ENCODE results near the gene CSNK1D.

The CSNK1D gene

DNA sequence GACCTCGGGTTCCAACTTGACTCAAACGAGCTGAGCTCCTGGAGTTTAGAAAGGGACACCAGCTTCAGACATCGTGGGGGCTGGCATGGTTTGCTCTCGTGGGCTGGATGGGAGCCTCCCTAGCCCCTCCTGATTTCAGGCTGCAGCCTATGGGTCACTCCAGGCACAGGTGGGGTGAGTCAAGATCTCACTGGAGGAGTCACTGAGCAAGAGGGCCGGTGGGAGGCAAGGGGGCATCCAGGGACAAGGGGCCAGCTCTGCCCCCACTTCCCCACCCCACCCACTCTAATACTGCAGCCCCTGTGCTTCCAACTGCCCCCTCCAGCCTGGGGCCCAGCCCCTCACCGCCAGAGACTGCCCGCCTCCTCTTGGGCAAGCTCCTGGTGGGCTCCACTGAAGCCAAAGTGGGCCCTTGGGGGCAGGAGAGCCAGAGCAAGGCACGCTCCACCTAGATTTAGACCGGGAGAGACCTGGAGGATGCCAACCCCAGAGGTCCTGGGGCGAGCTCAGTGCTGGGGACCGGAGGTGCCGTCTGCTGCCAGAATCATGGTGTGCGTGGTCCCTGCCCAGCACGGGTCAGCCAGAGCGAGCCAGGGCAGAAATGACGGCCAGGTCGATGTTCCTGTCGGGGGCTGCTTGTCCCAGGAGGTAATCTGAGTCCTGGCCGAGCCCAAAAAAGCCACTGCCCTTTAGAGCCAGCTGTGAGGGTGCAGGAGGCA lies 38.3 kb downstream of the CSNK1D start:
- TF ChIP-seq TAF1 (IDR thresholded peaks at IDR 0.05; ENCODE audit: borderline replicate concordance, insufficient read depth, low read length) (no peak), FOXP2 (optimal IDR thresholded peaks at IDR 0.05; ENCODE audit: borderline replicate concordance, extremely low read depth, extremely low read length, insufficient read depth) (no peak), SIN3A (IDR thresholded peaks at IDR 0.05; ENCODE audit: borderline replicate concordance, insufficient read depth, low read length) (no peak), POLR2AphosphoS5 (IDR thresholded peaks at IDR 0.05; ENCODE audit: low read depth, low read length) (no peak)
- TF ChIP-seq, protein P1, sequence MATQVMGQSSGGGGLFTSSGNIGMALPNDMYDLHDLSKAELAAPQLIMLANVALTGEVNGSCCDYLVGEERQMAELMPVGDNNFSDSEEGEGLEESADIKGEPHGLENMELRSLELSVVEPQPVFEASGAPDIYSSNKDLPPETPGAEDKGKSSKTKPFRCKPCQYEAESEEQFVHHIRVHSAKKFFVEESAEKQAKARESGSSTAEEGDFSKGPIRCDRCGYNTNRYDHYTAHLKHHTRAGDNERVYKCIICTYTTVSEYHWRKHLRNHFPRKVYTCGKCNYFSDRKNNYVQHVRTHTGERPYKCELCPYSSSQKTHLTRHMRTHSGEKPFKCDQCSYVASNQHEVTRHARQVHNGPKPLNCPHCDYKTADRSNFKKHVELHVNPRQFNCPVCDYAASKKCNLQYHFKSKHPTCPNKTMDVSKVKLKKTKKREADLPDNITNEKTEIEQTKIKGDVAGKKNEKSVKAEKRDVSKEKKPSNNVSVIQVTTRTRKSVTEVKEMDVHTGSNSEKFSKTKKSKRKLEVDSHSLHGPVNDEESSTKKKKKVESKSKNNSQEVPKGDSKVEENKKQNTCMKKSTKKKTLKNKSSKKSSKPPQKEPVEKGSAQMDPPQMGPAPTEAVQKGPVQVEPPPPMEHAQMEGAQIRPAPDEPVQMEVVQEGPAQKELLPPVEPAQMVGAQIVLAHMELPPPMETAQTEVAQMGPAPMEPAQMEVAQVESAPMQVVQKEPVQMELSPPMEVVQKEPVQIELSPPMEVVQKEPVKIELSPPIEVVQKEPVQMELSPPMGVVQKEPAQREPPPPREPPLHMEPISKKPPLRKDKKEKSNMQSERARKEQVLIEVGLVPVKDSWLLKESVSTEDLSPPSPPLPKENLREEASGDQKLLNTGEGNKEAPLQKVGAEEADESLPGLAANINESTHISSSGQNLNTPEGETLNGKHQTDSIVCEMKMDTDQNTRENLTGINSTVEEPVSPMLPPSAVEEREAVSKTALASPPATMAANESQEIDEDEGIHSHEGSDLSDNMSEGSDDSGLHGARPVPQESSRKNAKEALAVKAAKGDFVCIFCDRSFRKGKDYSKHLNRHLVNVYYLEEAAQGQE (IDR thresholded peaks at IDR 0.05; ENCODE audit: insufficient read depth in 1 of 2, low read depth in 2 of 2, low read length in 2 of 2), result no peak

DNA sequence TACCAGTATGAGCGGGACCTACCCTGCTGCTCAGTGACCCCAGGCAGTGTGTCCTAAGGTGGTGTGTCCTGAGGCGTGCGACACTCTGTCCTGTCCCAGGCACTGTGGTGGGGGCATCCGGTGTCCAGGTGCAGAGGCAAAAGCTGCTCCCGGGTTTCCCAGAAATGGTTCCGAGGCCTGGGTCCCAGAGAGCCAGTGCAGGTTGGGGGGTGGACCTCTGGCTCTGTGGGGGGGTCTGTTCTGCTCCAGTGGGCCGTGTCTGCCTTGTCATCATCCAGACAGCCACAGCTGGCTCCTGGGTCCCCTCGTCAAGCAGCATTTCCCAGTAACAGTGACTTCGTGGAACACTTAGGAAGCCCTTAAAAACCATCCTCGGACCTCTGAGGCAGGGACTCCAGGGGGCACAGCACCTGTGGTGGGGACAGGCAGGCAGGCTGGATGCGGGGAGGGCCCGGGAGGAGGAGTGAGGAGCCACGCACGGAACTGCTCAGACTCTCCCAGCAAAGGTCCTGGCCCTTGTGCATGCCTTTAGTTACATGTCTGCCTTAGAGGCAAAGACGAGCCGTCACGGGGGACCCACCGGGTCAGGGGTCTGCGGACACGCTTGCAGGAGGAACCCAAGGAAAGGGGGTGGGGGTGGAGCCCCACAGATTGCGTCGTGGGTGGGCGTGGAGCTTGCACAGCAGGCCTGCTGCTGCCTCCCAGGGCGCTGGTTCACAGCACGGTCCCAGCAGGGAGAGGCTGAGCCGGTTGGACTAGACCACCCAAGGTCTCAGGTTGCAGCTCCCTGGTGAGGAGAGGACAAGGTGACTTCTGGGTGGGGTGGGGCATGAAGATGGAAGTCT lies 39.1 kb downstream of the CSNK1D start:
- TF ChIP-seq POLR2AphosphoS5 (IDR thresholded peaks at IDR 0.05; ENCODE audit: low read depth, low read length) (no peak), SIN3A (IDR thresholded peaks at IDR 0.05; ENCODE audit: borderline replicate concordance, insufficient read depth, low read length) (no peak), FOXP2 (optimal IDR thresholded peaks at IDR 0.05; ENCODE audit: borderline replicate concordance, extremely low read depth, extremely low read length, insufficient read depth) (no peak), TAF1 (IDR thresholded peaks at IDR 0.05; ENCODE audit: borderline replicate concordance, insufficient read depth, low read length) (no peak)
- TF ChIP-seq, protein P1 (IDR thresholded peaks at IDR 0.05; ENCODE audit: insufficient read depth in 1 of 2, low read depth in 2 of 2, low read length in 2 of 2), result no peak

DNA sequence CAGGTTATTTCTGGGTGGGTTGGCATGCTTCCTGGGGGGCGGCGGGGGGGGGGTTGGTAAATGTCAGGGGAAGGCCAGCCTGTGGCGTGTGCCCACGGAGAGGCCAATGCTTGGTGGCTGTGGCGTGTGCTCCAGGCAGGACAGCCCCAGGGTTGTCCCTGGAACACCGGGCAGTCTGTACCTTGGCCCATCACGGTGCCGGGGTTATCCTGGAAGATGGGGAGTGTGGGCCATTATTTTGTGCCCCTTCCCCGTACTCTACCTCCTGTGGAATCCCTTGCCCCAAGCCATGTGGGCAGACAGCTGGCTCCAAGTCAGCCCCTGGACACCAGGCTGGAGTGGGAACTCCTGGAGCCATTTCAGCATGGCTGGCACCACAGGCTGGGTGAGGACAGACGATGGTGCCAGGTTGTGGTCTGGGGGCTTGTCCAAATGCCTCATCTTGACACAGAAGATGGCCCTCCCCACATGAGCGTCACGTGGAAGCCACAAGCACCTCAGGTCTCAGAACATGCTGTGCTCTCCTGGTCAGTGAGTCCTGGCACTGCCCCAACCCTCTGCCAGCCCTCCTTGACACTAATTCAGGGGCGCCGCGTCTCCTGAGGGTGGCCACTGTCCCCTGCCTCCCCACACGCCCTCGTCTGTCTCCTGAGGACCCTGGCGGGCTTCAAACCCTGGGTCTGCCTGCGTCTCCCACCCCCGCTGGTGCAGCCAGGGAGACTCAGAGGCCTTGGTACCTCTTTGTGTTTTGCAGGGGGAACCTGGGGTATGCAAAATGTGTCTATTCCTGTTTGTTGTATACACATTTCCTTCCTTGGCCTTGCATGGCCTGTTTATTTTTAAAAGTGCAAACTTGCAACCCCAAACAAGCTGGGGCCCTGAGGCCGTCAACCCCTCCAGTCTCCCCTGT lies 40.4 kb downstream of the CSNK1D start:
- TF ChIP-seq POLR2AphosphoS5 (IDR thresholded peaks at IDR 0.05; ENCODE audit: low read depth, low read length) (no peak), TAF1 (IDR thresholded peaks at IDR 0.05; ENCODE audit: borderline replicate concordance, insufficient read depth, low read length) (no peak), FOXP2 (optimal IDR thresholded peaks at IDR 0.05; ENCODE audit: borderline replicate concordance, extremely low read depth, extremely low read length, insufficient read depth) (no peak), SIN3A (IDR thresholded peaks at IDR 0.05; ENCODE audit: borderline replicate concordance, insufficient read depth, low read length) (no peak)
- TF ChIP-seq, protein P1 (IDR thresholded peaks at IDR 0.05; ENCODE audit: insufficient read depth in 1 of 2, low read depth in 2 of 2, low read length in 2 of 2), result no peak

DNA sequence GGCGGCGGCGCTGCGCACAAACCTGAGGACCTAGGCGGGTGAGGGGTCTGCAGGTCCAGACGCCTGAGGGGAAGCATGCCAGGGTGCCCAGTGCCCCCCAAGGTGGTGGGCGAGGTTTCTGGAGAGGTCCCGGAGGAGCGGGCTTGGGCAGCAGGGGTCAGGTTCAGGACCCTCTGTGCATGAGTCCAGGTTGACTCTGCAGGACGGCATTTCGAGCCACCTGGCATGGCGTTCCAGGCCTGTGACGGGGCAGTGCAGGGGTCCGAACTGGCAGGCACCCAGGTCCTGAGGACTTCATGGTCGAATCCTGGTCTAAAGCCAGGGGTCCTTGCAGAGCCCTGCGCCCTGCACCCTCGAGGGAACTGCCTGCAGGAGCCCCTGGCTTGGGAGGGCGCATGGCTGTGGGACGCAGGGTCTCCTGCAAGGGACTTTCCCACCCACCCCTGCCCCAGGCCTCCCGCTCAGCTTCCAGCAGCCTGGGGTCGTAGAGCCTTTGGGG lies 41.1 kb downstream of the CSNK1D start:
- no peak for TF ChIP-seq SIN3A (IDR thresholded peaks at IDR 0.05; ENCODE audit: borderline replicate concordance, insufficient read depth, low read length)
- no peak for TF ChIP-seq TAF1 (IDR thresholded peaks at IDR 0.05; ENCODE audit: borderline replicate concordance, insufficient read depth, low read length)
- TF ChIP-seq, protein P1 (IDR thresholded peaks at IDR 0.05; ENCODE audit: insufficient read depth in 1 of 2, low read depth in 2 of 2, low read length in 2 of 2), result no peak
- TF ChIP-seq POLR2AphosphoS5 (IDR thresholded peaks at IDR 0.05; ENCODE audit: low read depth, low read length), result no peak
- no peak for TF ChIP-seq FOXP2 (optimal IDR thresholded peaks at IDR 0.05; ENCODE audit: borderline replicate concordance, extremely low read depth, extremely low read length, insufficient read depth)

Data from PFSK-1 (cell line).